Activated T-cell treated with anti-CD3 and anti-CD28 coated beads, Interleukin-2, amount 50 U/mL, for 4 hours (primary cell): Measurements from ENCODE around the gene HOXD12. TPM values are rescaled to one million over a fixed set of nuclear protein-coding genes. Genes with fewer than 3 reads are reported as not detected.
A peak's percentile ranks its signal among the peaks of the same experiment; 100 is the strongest.

ENCODE experiments used
- ATAC-seq, 2 donors: fragments of 200-7000 bp; cut with Tn5 transposase; one replicate each; pipeline ENCODE4 v1.10.0; 2021
- DNase-seq: peaks from one replicate; pipeline ENCODE4 v3.0.0-alpha.2; 2020
- H3K27me3 Mint-ChIP-seq: one replicate; pipeline ENCODE4 v1.8.0; 2021; ENCODE audit warnings: low read depth, mixed read lengths
- H3K36me3 Mint-ChIP-seq: one replicate; pipeline ENCODE4 v1.8.0; 2022; ENCODE audit warnings: mixed read lengths; ENCODE audit not compliant: insufficient read depth
- H3K4me1 Mint-ChIP-seq: one replicate; pipeline ENCODE4 v1.8.0; 2021; ENCODE audit warnings: low read depth, mixed read lengths
- H3K4me3 Mint-ChIP-seq: one replicate; pipeline ENCODE4 v1.8.0; 2021; ENCODE audit warnings: mild to moderate bottlenecking, moderate library complexity, mixed read lengths
- H3K9me3 Mint-ChIP-seq: one replicate; pipeline ENCODE4 v1.8.0; 2021; ENCODE audit warnings: mixed read lengths
- total RNA-seq, 3 donors: library from RNA; stranded (reverse); gene quantifications; one replicate each; pipeline ENCODE4 v1.2.1, GENCODE V29; 2021

HOXD12 gene
- total RNA-seq, 3 donors from 2014 or later, result not detected

DNA sequence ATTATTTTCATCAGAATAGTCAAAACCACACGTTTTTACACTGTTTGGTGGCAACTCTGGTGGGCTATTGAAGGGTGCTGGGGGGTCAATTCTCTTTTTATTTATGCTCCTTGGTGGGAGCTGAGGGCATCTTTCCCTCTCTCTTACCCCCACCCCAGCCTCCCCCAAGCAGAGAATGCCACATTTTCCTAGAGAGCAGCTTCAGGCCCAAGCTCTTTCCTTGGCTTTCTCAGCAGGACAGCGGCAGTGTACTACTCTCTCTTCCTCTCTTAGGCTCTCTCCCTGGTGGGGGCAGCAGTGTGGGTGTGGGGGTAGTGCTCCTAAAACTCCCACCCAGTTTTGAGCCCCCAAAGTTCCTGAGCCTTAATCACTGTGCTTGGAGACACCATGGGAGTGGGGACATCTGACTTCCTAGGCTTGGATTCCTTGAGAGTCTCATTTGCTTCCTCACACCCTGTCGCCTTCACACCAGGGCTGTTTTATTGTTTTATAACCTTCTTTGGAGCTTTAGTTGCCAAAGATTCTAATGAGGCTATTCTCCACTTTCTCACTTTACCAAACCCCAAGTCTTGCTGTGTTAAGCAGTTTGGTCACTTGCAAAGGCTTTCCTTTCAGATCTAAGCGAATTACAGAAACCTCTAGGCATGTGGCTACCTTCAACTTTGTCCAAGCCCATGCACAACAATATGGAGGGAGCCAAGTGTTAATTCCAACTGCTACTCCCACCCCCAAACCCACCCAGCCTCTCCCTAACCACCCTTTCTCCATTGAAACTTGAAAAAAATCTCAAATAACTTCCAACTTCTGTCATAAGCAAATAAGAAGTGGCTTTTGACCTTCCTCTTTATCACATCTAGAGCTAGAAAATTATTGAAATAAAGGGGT is 45.7 kb downstream of the HOXD12 start:
- H3K9me3 Mint-ChIP-seq, result no peaks in the 10 kb centered on the region
- H3K4me3 Mint-ChIP-seq, result no peak overlapping the region
- H3K36me3 Mint-ChIP-seq, result no peaks in the 10 kb centered on the region
- DNase-seq (no peak), ATAC-seq (no peak)
- H3K4me1 Mint-ChIP-seq, result peaks cover 7% of the 10 kb centered on the region
- peaks cover 92% of the 10 kb centered on the region for H3K27me3 Mint-ChIP-seq

DNA sequence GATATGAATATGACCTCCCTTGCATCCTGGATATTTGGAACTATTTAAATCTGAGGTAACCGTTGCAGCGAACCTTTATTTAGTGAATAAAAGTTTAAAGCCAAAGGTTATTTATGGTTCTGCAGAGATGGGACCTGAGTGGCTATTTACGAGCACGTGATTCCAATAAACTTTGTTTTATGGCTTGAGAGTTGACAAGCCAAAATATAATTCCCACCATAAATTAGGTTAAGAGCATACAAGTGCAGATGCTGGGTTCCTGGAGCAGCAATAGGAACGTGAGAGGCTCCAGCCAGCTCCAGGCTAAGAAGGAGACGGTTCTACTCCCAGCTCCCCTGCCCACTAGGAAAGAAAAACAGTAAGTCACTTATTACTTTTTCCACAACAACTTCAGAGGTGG is 46.5 kb downstream of the HOXD12 start:
- ATAC-seq, result no peak
- Mint-ChIP-seq H3K4me1 (peaks cover 5% of the 10 kb centered on the region), H3K27me3 (peaks cover 93% of the 10 kb centered on the region), H3K4me3 (no peak overlapping the region), H3K36me3 (no peaks in the 10 kb centered on the region), H3K9me3 (no peaks in the 10 kb centered on the region)
- no peak for DNase-seq

DNA sequence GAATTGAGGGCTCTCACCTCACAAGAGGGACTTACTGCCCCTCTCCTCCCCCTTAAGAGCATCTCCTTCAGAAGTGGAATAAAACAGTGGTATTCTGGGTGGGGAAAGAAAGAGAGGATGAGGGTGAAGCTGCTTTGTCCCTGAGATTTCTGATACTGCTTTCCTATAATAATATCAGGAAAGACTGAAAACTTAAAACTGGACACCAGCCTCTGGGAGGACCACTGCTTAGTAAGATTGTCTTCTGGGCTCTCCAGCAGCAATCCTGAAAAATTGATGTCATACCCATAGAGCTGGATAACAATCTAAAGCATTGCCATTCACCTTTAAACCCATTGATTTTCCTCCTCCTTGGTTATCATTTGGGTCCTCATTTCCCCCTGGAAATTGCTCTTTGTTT is 47.0 kb downstream of the HOXD12 start:
- Mint-ChIP-seq H3K9me3 (no peaks in the 10 kb centered on the region), H3K4me3 (no peak overlapping the region), H3K4me1 (peaks cover 2% of the 10 kb centered on the region), H3K27me3 (peaks cover 92% of the 10 kb centered on the region), H3K36me3 (no peaks in the 10 kb centered on the region)
- no peak for DNase-seq
- ATAC-seq, result no peak

DNA sequence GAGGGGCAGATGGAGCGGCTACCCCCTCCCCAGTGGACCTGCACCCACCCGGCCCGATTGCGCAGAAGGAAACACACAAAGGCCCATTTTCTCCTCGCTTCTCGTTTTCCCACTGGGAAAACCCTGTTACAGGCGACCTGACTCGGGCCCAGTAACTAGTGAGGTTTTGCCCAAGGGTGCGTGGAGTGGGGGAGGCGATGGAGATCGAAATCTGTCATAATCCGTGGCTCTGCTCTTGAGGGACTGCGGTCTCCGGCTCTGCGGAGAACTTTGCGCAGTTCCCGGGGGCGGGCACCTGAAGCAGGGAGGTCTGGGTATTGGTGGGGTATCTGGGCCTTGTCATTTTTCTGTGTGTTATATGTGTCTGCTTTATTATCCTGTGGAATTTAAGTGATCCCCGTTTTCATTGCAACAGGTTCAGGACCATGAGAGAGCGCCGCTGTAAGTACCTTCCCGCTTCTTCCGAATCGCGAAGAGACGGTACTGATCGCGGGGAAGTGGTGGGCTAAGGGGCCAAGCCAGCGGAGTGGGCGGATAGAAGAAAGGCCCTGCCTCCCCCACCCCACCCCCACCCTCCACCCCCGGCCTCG is 47.7 kb downstream of the HOXD12 start:
- Mint-ChIP-seq H3K36me3 (no peaks in the 10 kb centered on the region), H3K9me3 (no peaks in the 10 kb centered on the region), H3K4me3 (no peak overlapping the region), H3K4me1 (peaks cover 2% of the 10 kb centered on the region), H3K27me3 (peaks cover 89% of the 10 kb centered on the region)
- ATAC-seq (no peak), DNase-seq (no peak)

DNA sequence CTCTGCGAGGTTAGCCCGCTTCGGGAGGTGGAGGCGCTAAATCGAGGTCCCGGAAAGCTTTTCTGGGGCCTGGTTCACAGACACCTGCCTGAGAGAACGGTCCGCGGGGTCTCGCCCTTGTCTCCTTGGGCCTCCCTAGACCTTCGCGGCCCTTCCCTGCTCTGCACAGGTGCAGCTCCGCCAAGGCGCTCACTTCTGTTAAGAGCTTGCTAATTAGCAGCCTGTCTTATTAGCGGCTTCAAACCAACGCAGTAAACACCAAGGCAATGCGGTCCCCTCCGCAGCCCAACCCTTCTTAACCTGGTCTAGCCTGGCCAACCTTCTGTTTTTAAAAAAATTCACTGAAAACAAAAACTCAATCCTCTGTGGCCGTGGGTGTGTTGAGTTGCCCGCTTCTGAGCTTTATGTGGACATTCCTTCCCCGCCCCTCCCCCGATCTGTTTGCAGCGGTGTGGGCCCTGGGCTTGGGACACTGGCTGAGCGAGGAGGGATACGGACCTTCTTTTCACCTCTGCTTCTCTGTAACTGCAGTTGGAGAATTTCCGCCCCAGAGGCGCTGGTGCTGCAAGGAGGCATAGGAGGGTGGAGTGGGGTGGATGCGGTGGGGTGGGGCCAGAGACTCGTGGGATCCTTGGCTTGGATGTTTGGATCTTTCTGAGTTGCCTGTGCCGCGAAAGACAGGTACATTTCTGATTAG is 48.4 kb downstream of the HOXD12 start:
- DNase-seq, result no peak
- no peaks in the 10 kb centered on the region for H3K36me3 Mint-ChIP-seq
- no peak overlapping the region for H3K4me3 Mint-ChIP-seq
- H3K27me3 Mint-ChIP-seq, result peaks cover 88% of the 10 kb centered on the region
- ATAC-seq, result no peak
- peaks cover 2% of the 10 kb centered on the region for H3K4me1 Mint-ChIP-seq
- H3K9me3 Mint-ChIP-seq, result no peaks in the 10 kb centered on the region

DNA sequence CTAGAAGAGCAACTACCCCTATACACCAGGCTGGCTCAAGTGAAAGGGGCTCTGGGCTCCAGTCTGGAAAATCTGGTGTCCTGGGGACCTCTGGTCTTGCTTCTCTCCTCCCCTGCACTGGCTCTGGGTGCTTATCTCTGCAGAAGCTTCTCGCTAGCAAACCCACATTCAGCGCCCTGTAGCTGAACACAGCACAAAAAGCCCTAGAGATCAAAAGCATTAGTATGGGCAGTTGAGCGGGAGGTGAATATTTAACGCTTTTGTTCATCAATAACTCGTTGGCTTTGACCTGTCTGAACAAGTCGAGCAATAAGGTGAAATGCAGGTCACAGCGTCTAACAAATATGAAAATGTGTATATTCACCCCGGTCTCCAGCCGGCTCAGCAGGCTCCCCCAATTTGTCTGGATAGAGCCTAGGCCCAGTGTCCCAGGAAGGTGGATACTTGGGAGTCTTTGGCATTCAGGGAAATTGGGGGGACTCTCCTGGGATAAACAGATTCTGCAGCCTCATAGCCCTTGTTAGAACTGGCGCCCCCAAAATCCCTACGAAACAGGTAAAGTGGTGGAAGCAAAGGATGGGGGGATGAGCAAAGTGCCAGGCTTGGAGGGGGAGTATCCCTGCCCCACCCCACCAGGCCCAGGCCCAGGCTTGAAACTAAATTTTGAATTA is 49.3 kb downstream of the HOXD12 start:
- no peak for DNase-seq
- H3K27me3 Mint-ChIP-seq, result peaks cover 87% of the 10 kb centered on the region
- no peak overlapping the region for H3K4me3 Mint-ChIP-seq
- no peaks in the 10 kb centered on the region for H3K9me3 Mint-ChIP-seq
- no peak for ATAC-seq
- no peaks in the 10 kb centered on the region for H3K36me3 Mint-ChIP-seq
- H3K4me1 Mint-ChIP-seq, result peaks cover 2% of the 10 kb centered on the region

DNA sequence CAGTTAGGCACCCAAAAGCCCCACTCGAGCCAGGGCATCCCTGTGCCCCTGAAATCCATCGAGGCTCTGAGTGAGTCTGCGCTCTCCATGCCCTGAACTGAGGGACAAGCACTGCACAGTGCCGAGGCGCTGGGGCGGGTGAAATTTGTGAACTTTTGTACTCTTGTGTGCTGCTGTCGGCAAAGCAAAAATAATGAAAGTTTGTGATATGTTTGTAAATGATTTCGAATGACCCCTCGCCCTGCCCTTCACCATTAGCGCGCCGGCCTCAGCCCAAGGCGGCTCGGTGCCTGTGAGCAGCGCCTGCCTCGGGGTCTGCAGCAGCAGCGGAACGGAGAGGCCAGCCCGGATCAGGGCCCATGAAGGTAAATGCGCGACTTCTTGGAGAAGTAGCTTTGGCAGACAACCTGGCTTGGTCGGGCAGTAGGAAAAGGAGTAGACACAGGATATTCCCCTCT is 49.9 kb downstream of the HOXD12 start:
- H3K9me3 Mint-ChIP-seq, result no peaks in the 10 kb centered on the region
- DNase-seq (no peak), ATAC-seq (no peak)
- H3K4me1 Mint-ChIP-seq, result peaks cover 2% of the 10 kb centered on the region
- H3K27me3 Mint-ChIP-seq, result peaks cover 89% of the 10 kb centered on the region
- no peaks in the 10 kb centered on the region for H3K36me3 Mint-ChIP-seq
- H3K4me3 Mint-ChIP-seq, result no peak overlapping the region

DNA sequence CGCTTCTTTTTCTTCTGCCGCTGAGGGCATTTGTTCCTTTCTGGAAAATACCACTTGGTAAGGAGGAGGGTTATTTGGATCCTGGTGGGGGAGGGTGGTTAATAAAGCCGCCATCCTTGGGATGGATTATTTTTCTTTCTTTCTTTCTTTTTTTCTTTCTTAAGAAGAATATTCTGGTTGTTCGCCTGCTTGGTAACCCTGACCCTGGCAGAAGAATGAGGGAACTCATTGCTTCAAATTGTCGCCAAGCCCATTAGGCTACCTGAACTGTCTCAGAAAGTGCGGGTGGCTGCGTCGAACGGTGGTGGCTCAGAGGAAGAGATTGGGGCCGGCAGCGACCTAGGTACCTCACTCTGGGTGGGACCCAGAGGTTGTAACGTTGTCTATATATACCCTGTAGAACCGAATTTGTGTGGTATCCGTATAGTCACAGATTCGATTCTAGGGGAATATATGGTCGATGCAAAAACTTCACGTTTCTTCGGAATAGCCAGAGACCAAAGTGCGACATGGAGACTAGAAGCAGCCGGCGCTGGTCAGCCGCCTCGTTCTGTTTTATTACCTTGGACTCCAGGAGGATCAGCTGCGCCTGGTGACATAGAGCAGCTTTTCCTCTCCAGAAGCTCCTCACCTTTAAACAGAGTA is 50.5 kb downstream of the HOXD12 start:
- peaks cover 88% of the 10 kb centered on the region for H3K27me3 Mint-ChIP-seq
- no peak overlapping the region for H3K4me3 Mint-ChIP-seq
- no peaks in the 10 kb centered on the region for H3K36me3 Mint-ChIP-seq
- peaks cover 2% of the 10 kb centered on the region for H3K4me1 Mint-ChIP-seq
- ATAC-seq, result no peak
- no peaks in the 10 kb centered on the region for H3K9me3 Mint-ChIP-seq
- no peak for DNase-seq

DNA sequence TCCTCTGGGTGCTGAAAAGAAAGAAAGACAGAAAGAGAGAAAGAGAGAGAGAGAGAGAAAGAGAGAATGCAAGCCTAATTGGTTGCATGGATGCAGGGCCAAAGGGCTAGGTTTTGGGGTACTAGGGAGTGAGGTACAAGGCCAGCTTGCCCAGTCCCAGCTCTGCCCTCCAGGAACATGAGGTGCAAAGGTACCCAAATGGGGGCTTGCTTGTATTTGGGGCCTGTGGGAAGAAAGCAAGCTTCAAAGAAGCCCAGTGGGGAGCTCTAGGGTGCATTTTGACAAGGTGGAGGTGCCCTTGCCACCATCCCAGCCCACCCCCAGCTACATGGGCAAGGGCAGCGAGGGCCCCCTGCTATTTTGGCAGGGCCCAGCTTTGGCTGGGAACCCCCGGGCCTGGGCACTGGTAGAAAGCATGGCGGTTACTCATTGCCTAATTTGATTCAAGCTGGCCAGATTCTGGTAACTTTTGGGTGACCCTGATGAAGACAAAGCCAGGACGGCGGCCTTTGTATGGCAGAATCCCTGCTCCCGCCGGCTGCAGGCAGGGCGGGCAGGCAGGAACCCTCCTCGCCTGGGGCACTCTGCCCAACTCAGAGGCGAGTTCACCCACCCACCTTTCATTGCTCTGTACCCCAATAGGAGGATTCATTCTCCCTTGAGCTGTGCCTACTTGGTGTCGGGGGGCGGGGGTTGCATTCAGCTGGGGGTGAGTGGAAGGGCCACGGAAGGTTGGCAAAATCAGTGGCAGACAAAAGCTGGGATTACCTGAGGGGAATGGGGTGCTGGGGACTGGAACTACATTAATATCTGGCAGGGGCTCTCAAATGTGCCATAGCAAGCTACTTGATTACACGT is 51.2 kb downstream of the HOXD12 start:
- ATAC-seq, result no peak
- H3K27me3 Mint-ChIP-seq, result peaks cover 88% of the 10 kb centered on the region
- H3K4me1 Mint-ChIP-seq, result peaks cover 2% of the 10 kb centered on the region
- no peaks in the 10 kb centered on the region for H3K36me3 Mint-ChIP-seq
- no peak for DNase-seq
- no peak overlapping the region for H3K4me3 Mint-ChIP-seq
- H3K9me3 Mint-ChIP-seq, result no peaks in the 10 kb centered on the region

DNA sequence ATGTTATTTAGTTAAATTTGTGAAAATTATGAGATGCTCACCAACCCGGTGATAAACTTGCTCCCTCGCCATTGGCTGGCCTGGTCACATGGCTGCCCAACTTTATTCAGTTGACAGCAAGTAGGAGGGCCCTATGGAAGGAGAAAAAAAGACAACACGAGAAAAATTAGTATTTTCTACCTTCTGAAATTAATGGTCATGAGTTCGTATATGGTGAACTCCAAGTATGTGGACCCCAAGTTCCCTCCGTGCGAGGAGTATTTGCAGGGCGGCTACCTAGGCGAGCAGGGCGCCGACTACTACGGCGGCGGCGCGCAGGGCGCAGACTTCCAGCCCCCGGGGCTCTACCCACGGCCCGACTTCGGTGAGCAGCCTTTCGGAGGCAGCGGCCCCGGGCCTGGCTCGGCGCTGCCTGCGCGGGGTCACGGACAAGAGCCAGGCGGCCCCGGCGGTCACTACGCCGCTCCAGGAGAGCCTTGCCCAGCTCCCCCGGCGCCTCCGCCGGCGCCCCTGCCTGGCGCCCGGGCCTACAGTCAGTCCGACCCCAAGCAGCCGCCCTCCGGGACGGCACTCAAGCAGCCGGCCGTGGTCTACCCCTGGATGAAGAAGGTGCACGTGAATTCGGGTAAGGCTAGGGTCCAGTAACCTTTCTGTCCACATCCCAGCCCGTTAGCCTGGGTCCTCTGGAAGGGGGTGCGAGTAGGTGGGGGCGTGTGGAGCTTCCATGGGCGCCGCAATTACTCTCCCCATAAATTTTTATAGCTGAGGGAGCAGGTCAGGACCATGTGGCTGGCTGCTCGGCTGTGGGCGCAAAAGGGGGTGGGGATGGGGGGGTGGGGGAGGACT is 52.1 kb downstream of the HOXD12 start, which contains the start of gene HOXD4:
HOXD4 (plus strand) TSS at position 109 of the 846 bp plus-strand sequence; CDS start at position 193, 84 bp downstream.
- Mint-ChIP-seq H3K4me3 (no peak within 1 kb of the TSS), H3K27me3 (peaks cover 87% of the 10 kb centered on the region), H3K9me3 (no peaks in the 10 kb centered on the region), H3K36me3 (no peaks in the 10 kb centered on the region), H3K4me1 (peaks cover 3% of the 10 kb centered on the region)
- DNase-seq (no peak), ATAC-seq (peak in 1 of 2 donors; percentile 28)
